ENCODE data around the gene CNTNAP4. TPM values are rescaled to one million over a fixed set of nuclear protein-coding genes. Genes with fewer than 3 reads are reported as not detected.

Gene CNTNAP4
- total RNA-seq, 1 experiment from 2014 or later: not detected

- H3K4me3 Mint-ChIP-seq: no peak overlapping the region
- Histone ChIP-seq H3K79me1 (ENCODE audit: insufficient read depth, low read depth, low read length, poor library complexity, severe bottlenecking) (no peaks in the 10 kb centered on the region), H3K79me2 (ENCODE audit: insufficient read depth, low read length) (no peaks in the 10 kb centered on the region), H3K27ac (ENCODE audit: insufficient read length, low read depth, low read length) (no peak overlapping the region), H2AK5ac (ENCODE audit: insufficient read length, low read length) (no peak overlapping the region), H4K8ac (replicated peaks; ENCODE audit: insufficient read length, low read depth, low read length) (no peak overlapping the region), H3K4ac (ENCODE audit: low read depth, low read length) (no peak overlapping the region), H3T11ph (ENCODE audit: low read length) (no peak overlapping the region), H3K14ac (ENCODE audit: insufficient read depth, low read length) (no peak overlapping the region), H3K23ac (ENCODE audit: insufficient read length, low read depth, low read length) (no peak overlapping the region), H3K23me2 (ENCODE audit: insufficient read length, low read depth, low read length, poor library complexity, severe bottlenecking) (no peaks in the 10 kb centered on the region), H3K56ac (ENCODE audit: insufficient read length, low read depth, low read length) (no peak overlapping the region), H2BK20ac (ENCODE audit: low read depth, low read length, poor library complexity, severe bottlenecking) (no peak overlapping the region), H2BK15ac (ENCODE audit: low read depth, low read length) (no peak overlapping the region), H3K4me2 (ENCODE audit: insufficient read depth, insufficient read length, low read length) (no peak overlapping the region), H3K4me1 (ENCODE audit: insufficient read depth, low read length) (no peaks in the 10 kb centered on the region), H3K18ac (ENCODE audit: insufficient read length, low read depth, low read length) (no peak overlapping the region), H2BK12ac (ENCODE audit: insufficient read length, low read depth, low read length) (no peak overlapping the region), H3K9ac (ENCODE audit: extremely low read depth, insufficient read length, low read length) (no peak overlapping the region), H2BK5ac (ENCODE audit: insufficient read length, low read length) (no peak overlapping the region), H4K5ac (ENCODE audit: insufficient read length, low read depth, low read length) (no peak overlapping the region), H2BK120ac (ENCODE audit: low read depth, low read length, poor library complexity, severe bottlenecking) (no peak overlapping the region), H2AFZ (ENCODE audit: low read length) (no peak overlapping the region), H3K9me3 (ENCODE audit: control insufficient read depth, low read depth, low read length) (no peaks in the 10 kb centered on the region), H4K20me1 (ENCODE audit: control insufficient read depth, insufficient read depth, insufficient read length) (no peaks in the 10 kb centered on the region), H3K27me3 (ENCODE audit: insufficient read depth, low read length) (no peaks in the 10 kb centered on the region), H4K91ac (ENCODE audit: insufficient read length, low read depth, low read length) (no peak overlapping the region)
- H3K36me3 Mint-ChIP-seq (ENCODE audit: insufficient read depth in 1 of 3, low read depth in 3 of 3): no peaks in the 10 kb centered on the region
- H3K4me1 Mint-ChIP-seq: no peaks in the 10 kb centered on the region
- TF ChIP-seq CTCF (conservative IDR thresholded peaks at IDR 0.05): no peak
- H3K9me3 Mint-ChIP-seq: no peaks in the 10 kb centered on the region; a peak in 1 of 5 replicates
- no peaks in the 10 kb centered on the region; the same call in none of the 2 replicates for H3K27me3 Mint-ChIP-seq (ENCODE audit: low read depth)
- DNase-seq: no peak
- H3K27ac Mint-ChIP-seq: no peak overlapping the region
- WGBS (ENCODE audit: extremely low coverage, insufficient read length, low lambda C conversion rate): no CpG with 5 or more reads among the region's 2 CpGs
Measured at GRCh38 chr16:76574651-76575050, 297.4 kb downstream of the CNTNAP4 start.

Data from H9 (cell line).